Parathyroid adenoma (tissue), 2 donors: ENCODE data around the gene ATF4.

Experiments used
- H2AFZ ChIP-seq: fragments of 300-600 bp; sonication (generic); one replicate; pipeline ENCODE4 v1.7.0; 2017; ENCODE audit warnings: antibody characterized with exemption, mild to moderate bottlenecking
- H3K27ac ChIP-seq: fragments of 300-600 bp; sonication (generic); one replicate; pipeline ENCODE4 v1.7.0; 2017
- H3K27me3 ChIP-seq: fragments of 300-600 bp; sonication (generic); one replicate; pipeline ENCODE4 v1.7.0; 2017; ENCODE audit warnings: low read length; ENCODE audit not compliant: control insufficient read depth, insufficient read depth
- H3K36me3 ChIP-seq: fragments of 300-600 bp; sonication (generic); one replicate; pipeline ENCODE4 v1.7.0; 2017; ENCODE audit warnings: low read length; ENCODE audit not compliant: control insufficient read depth, insufficient read depth
- H3K4me1 ChIP-seq: fragments of 300-600 bp; sonication (generic); one replicate; pipeline ENCODE4 v1.7.0; 2017; ENCODE audit warnings: control low read depth
- H3K4me2 ChIP-seq: fragments of 300-600 bp; sonication (generic); one replicate; pipeline ENCODE4 v1.7.0; 2017; ENCODE audit warnings: low read length
- H3K4me3 ChIP-seq: fragments of 300-600 bp; sonication (generic); one replicate; pipeline ENCODE4 v1.7.0; 2017; ENCODE audit warnings: low read depth, low read length
- H3K79me2 ChIP-seq: fragments of 300-600 bp; sonication (generic); one replicate; pipeline ENCODE4 v1.7.0; 2017; ENCODE audit warnings: control low read depth
- H3K9ac ChIP-seq: fragments of 300-600 bp; sonication (generic); one replicate; pipeline ENCODE4 v1.7.0; 2017; ENCODE audit warnings: mild to moderate bottlenecking
- H3K9me3 ChIP-seq: fragments of 300-600 bp; sonication (generic); one replicate; pipeline ENCODE4 v1.7.0; 2017; ENCODE audit warnings: low read length; ENCODE audit not compliant: control insufficient read depth
- TF ChIP-seq, protein P1 (sequence below): fragments of 300-600 bp; sonication (generic); IDR thresholded peaks from one replicate; pipeline ENCODE4 v1.7.0; 2017; ENCODE audit warnings: antibody characterized with exemption, mild to moderate bottlenecking
- donor health status: primary hyperparathyroidism.

ATF4 gene

DNA sequence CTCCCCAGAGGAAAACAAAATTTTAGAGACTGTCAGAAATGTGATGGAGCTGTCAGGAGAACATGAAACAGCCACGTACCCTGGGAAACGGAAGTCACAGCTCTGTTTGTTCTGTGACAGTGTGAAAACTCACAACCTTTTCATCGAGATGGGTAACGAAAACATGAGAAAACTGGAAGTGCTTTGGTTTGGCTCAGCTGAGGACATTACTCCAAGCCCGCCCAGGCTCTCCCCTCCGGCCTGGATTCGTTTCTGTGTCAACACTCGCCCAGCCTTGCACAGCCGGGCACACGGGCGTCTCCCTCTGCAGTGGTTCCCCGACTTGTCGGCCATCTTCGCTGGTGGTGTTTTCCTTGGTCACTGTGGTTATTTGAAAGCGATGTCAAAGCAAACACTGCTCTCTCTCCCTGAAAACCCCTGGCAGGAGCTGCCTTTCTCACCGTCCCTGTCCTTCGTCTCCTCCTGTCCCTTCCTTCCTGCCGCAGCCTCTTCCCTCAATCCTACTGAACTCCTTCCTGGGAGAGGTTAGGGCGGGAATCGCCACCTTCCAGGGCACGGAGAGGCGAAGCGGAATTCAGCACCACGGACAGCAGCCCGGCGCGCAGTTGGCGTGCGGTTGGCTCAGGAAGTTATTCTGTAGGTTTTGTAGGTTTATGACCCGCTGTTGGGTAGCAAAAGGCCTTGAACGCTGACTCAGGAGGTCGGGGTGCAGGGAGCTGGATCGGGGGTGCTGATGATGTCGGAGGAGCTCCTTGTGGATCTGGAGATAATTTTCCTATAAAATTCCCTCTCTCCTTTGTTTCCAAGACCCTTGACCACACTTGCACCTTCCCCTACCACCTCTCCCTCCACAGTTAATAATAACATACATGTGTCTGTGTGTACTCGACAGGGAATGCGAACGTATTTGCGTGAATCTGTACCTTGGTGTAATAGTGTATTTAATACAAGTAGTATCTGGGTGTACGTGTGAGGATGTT lies 25.3 kb downstream of the ATF4 start:
- Histone ChIP-seq H3K4me2 (no peak overlapping the region), H3K27me3 (no peaks in the 10 kb centered on the region), H3K9me3 (no peaks in the 10 kb centered on the region), H3K27ac (no peak overlapping the region), H3K9ac (no peak overlapping the region), H3K4me1 (no peaks in the 10 kb centered on the region), H3K79me2 (no peaks in the 10 kb centered on the region), H3K4me3 (no peak overlapping the region), H3K36me3 (no peaks in the 10 kb centered on the region), H2AFZ (no peak overlapping the region)
- TF ChIP-seq, protein P1, sequence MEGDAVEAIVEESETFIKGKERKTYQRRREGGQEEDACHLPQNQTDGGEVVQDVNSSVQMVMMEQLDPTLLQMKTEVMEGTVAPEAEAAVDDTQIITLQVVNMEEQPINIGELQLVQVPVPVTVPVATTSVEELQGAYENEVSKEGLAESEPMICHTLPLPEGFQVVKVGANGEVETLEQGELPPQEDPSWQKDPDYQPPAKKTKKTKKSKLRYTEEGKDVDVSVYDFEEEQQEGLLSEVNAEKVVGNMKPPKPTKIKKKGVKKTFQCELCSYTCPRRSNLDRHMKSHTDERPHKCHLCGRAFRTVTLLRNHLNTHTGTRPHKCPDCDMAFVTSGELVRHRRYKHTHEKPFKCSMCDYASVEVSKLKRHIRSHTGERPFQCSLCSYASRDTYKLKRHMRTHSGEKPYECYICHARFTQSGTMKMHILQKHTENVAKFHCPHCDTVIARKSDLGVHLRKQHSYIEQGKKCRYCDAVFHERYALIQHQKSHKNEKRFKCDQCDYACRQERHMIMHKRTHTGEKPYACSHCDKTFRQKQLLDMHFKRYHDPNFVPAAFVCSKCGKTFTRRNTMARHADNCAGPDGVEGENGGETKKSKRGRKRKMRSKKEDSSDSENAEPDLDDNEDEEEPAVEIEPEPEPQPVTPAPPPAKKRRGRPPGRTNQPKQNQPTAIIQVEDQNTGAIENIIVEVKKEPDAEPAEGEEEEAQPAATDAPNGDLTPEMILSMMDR = no peak

DNA sequence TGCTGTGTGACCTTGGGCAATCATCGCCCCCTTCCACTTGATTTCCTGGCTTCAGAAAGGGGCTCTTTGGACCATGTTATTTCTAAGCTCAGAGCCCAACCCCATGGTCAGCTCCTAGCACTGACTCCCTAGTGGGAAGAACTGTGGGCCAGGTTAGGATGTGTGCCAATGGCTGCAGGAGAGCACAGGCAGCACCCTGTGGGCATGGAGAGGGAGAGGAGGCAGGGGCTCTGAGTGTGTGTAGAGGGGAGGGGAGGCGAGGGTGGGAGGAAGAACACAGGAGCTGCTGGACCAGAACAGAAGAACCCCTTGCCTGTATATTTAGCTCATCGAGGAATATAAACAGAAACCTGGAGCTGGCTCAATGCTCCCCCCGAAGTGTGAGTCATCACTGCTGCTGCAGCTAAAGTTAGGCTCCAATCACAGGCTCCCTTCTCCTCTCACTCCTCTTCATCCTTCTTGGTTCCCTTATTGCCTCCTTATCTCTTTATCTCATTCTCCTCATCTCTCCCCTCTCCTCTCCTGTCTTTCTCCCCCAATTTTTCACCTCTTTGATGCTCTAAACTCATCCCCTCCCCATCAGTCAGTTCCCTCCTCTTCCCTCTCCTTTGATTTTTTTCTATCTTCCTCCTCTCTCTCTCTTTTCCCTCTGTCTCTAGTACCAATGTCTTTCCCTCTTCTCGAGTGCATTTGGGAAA lies 26.7 kb downstream of the ATF4 start:
- no peaks in the 10 kb centered on the region for H3K79me2 ChIP-seq
- no peak overlapping the region for H3K4me2 ChIP-seq
- H3K27ac ChIP-seq = no peak overlapping the region
- TF ChIP-seq, protein P1 = no peak
- no peaks in the 10 kb centered on the region for H3K9me3 ChIP-seq
- H2AFZ ChIP-seq = no peak overlapping the region
- no peak overlapping the region for H3K4me3 ChIP-seq
- no peaks in the 10 kb centered on the region for H3K36me3 ChIP-seq
- H3K9ac ChIP-seq = no peak overlapping the region
- no peaks in the 10 kb centered on the region for H3K27me3 ChIP-seq
- H3K4me1 ChIP-seq = no peaks in the 10 kb centered on the region

DNA sequence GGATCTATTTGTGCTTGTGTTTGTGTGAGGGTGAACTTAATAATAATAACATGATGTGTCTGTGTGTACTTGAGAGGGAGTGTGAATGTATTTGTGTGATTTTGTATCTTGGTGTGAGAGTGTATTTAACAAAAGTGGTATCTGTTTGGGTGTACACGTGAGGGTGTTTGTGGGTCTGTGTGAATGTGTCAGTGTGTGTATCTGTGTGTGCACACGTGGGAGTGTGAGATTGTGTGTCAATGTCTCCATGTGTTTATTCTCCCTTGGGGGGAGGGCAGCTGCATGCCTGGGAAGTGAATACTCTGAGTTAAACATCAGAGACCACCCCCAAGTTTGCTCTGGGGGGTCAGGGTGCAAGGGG lies 27.2 kb downstream of the ATF4 start:
- TF ChIP-seq, protein P1 = no peak
- Histone ChIP-seq H3K36me3 (no peaks in the 10 kb centered on the region), H3K9me3 (no peaks in the 10 kb centered on the region), H3K4me1 (no peaks in the 10 kb centered on the region), H3K27me3 (no peaks in the 10 kb centered on the region), H2AFZ (no peak overlapping the region), H3K9ac (no peak overlapping the region), H3K27ac (no peak overlapping the region), H3K4me2 (no peak overlapping the region), H3K4me3 (no peak overlapping the region), H3K79me2 (no peaks in the 10 kb centered on the region)

DNA sequence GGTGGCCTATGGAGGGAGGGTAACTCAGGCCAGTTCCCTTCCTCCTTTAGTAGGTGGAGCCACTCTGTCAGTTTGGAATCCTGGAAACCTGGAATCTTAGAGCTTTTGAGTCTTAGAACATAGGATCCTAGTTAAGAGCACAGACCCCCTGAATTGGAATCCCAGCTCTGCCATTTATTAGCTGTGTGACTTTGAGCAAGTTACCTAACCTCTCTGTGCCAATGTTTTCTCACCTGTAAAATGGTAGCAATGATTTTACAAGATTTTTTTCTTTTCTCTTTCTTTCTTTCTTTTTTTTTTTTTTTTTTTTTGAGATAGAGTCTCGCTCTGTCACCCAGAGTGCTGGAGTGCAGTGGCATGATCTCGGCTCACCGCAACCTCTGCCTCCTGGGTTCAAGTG lies 33.1 kb downstream of the ATF4 start:
- H3K4me1 ChIP-seq = no peaks in the 10 kb centered on the region
- TF ChIP-seq, protein P1 = no peak
- no peak overlapping the region for H3K4me2 ChIP-seq
- no peak overlapping the region for H3K27ac ChIP-seq
- no peaks in the 10 kb centered on the region for H3K79me2 ChIP-seq
- H3K36me3 ChIP-seq = no peaks in the 10 kb centered on the region
- no peak overlapping the region for H2AFZ ChIP-seq
- H3K9me3 ChIP-seq = no peaks in the 10 kb centered on the region
- no peaks in the 10 kb centered on the region for H3K27me3 ChIP-seq
- no peak overlapping the region for H3K4me3 ChIP-seq
- H3K9ac ChIP-seq = no peak overlapping the region
